Anterior cingulate cortex (tissue), 58 donors: Measurements from ENCODE around the gene ACSF3.

Experiments used
- DNase-seq, 58 donors: peaks; one replicate each; lab custom pipeline; 2025; lab: John Stamatoyannopoulos, UW

ACSF3 gene

GRCh38 chr16:89195521-89196171 lies 102.0 kb downstream of the ACSF3 start:
- DNase-seq = no peak

- DNase-seq = no peak
These were observed 103.5 kb downstream of the ACSF3 start for GRCh38 chr16:89197033-89197632.

GRCh38 chr16:89197633-89198416 lies 104.2 kb downstream of the ACSF3 start:
- no peak for DNase-seq

- no peak for DNase-seq
These were observed 105.0 kb downstream of the ACSF3 start for GRCh38 chr16:89198417-89199240.

- no peak for DNase-seq
These were observed 105.8 kb downstream of the ACSF3 start for GRCh38 chr16:89199241-89200123.

GRCh38 chr16:89200124-89200849 lies 106.6 kb downstream of the ACSF3 start, which contains the start of gene SLC22A31:
Gene SLC22A31 (minus strand): TSS chr16:89200537. CDS start chr16:89200501, 36 bp downstream.
- no peak for DNase-seq

GRCh38 chr16:89200850-89201411 lies 107.3 kb downstream of the ACSF3 start:
- DNase-seq = no peak

GRCh38 chr16:89201439-89202377 lies 108.1 kb downstream of the ACSF3 start:
- DNase-seq = peak in 4 of 58 donors; percentile 18 to 70 (median 35)

GRCh38 chr16:89202422-89203215 lies 109.0 kb downstream of the ACSF3 start:
- DNase-seq = no peak
